ENCODE measurements around the gene SLC12A7. TPM values are rescaled to one million over a fixed set of nuclear protein-coding genes. Genes with fewer than 3 reads are reported as not detected.
"Not testable (repeated sequence)": the region's sequence is repeated elsewhere in the genome, so short reads cannot be mapped to it uniquely, and the experiment has no call there.

SLC12A7 gene
- total RNA-seq, 1 experiment from 2014 or later: 28.1 TPM

GRCh38 chr5:1128977-1129710, 17.3 kb upstream of the SLC12A7 start (continued):
- no peak for TF ChIP-seq PRRX2 (CRISPR knock-in tag; IDR thresholded peaks at IDR 0.05)
- TF ChIP-seq, protein P1, sequence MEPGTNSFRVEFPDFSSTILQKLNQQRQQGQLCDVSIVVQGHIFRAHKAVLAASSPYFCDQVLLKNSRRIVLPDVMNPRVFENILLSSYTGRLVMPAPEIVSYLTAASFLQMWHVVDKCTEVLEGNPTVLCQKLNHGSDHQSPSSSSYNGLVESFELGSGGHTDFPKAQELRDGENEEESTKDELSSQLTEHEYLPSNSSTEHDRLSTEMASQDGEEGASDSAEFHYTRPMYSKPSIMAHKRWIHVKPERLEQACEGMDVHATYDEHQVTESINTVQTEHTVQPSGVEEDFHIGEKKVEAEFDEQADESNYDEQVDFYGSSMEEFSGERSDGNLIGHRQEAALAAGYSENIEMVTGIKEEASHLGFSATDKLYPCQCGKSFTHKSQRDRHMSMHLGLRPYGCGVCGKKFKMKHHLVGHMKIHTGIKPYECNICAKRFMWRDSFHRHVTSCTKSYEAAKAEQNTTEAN (CRISPR knock-in tag; IDR thresholded peaks at IDR 0.05): no peak

DNA sequence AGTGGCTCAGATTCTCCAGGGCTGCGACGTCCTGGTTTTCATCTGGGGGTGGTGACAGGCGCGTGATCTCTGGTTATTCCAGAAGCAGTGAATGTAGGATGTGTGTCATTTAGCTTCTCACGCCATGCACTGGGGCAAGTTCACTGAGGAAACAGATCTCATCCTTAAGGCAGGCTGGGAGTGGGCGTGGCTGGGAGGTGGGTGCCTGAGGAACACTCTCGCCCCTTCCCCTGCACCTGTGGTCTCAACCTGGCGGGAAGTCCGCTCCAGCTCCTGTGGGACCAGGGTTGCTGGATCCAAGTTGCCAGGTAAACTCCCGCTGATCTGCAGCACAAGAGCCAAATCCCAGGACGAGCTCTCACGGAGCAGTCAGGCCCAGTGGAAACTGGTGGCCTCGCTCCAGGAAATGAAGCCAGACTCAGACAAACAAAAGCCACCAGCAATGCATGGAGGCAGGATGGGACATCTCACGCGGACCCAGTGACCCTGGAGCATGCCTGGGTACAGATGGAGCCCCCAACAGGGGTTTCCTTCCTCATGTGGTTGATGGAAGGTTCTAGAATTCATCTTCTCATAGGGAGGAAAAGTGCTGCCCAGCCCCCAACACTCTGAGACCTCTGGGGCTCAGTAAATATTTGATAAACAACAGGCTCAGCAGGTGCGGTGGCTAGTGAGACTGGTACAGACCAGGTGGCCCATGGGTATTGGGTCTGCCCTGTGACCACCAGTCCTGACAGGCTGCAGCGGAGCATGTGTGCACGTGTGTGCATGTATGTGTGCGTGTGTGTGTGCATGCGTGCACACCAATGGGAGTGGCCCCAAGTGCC, 16.3 kb upstream of the SLC12A7 start:
- Mint-ChIP-seq H3K4me3 (no peak overlapping the region), H3K36me3 (no peaks in the 10 kb centered on the region), H3K27ac (no peak overlapping the region), H3K27me3 (ENCODE audit: low read depth) (no peaks in the 10 kb centered on the region), H3K9me3 (peaks cover 4% of the 10 kb centered on the region), H3K4me1 (peaks cover 3% of the 10 kb centered on the region)
- CTCF ChIA-PET: no interaction called here
- DNase-seq (ENCODE audit: low spot score) (no peak), ATAC-seq (no peak)
- POLR2A ChIA-PET: no interaction called here
- no peak for TF ChIP-seq KAT7 (CRISPR knock-in tag; IDR thresholded peaks at IDR 0.05; ENCODE audit: borderline replicate concordance)
- no peak for TF ChIP-seq ESRRA (CRISPR knock-in tag; IDR thresholded peaks at IDR 0.05; ENCODE audit: borderline replicate concordance)
- no peak for TF ChIP-seq FOXJ3 (CRISPR knock-in tag; IDR thresholded peaks at IDR 0.05; ENCODE audit: borderline replicate concordance)
- no peak for TF ChIP-seq ZMAT4 (CRISPR knock-in tag; IDR thresholded peaks at IDR 0.05)
- no peak for TF ChIP-seq JAZF1 (CRISPR knock-in tag; IDR thresholded peaks at IDR 0.05)
- no peak for TF ChIP-seq PREB (CRISPR knock-in tag; IDR thresholded peaks at IDR 0.05; ENCODE audit: borderline replicate concordance)
- no peak for TF ChIP-seq HMGA2 (CRISPR knock-in tag; IDR thresholded peaks at IDR 0.05)
- no peak for TF ChIP-seq RORB (CRISPR knock-in tag; IDR thresholded peaks at IDR 0.05)
- TF ChIP-seq MXD4 (CRISPR knock-in tag; IDR thresholded peaks at IDR 0.05; ENCODE audit: borderline replicate concordance): no peak

DNA sequence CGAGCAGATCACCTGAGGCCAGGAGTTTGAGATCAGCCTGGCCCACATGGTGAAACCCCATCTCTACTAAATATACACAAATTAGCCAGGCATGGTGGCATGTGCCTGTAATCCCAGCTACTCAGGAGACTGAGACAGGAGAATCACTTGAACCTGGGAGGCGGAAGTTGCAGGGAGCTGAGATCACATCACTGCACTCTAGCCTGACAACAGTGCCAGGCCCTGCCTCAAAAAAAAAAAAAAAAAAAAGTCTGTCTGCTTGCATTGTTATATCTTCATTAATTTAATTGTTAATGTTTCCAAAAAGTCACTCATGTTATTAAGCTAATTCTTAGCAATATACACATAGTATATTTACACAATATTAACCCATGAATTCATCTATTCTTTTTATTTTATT, 13.8 kb upstream of the SLC12A7 start:
- DNase-seq (ENCODE audit: low spot score); POLR2A ChIA-PET; H3K27ac Mint-ChIP-seq; H3K4me3 Mint-ChIP-seq; H3K36me3 Mint-ChIP-seq; ATAC-seq; H3K27me3 Mint-ChIP-seq (ENCODE audit: low read depth); H3K4me1 Mint-ChIP-seq; H3K9me3 Mint-ChIP-seq: not testable (repeated sequence)
- CTCF ChIA-PET: interaction anchor here (1.3 kb wide), 1 partner anchor 42 kb away, joined by 3 read pairs; no protein-coding TSS in a partner anchor

GRCh38 chr5:1125030-1125357, 13.1 kb upstream of the SLC12A7 start:
- POLR2A ChIA-PET: no interaction called here
- Mint-ChIP-seq H3K27me3 (ENCODE audit: low read depth) (no peaks in the 10 kb centered on the region), H3K9me3 (peaks cover 4% of the 10 kb centered on the region), H3K4me3 (no peak overlapping the region), H3K36me3 (no peaks in the 10 kb centered on the region), H3K27ac (no peak overlapping the region), H3K4me1 (no peaks in the 10 kb centered on the region)
- CTCF ChIA-PET: interaction anchor here (0.8 to 1.3 kb wide), 2 partner anchors 13 to 43 kb away, joined by 3 read pairs; no protein-coding TSS in a partner anchor
- no peak for ATAC-seq
- no peak for DNase-seq (ENCODE audit: low spot score)
- TF ChIP-seq FOXP1 (CRISPR knock-in tag; IDR thresholded peaks at IDR 0.05; ENCODE audit: borderline replicate concordance) (no peak), FOXJ3 (CRISPR knock-in tag; IDR thresholded peaks at IDR 0.05; ENCODE audit: borderline replicate concordance) (no peak), FOXP4 (CRISPR knock-in tag; IDR thresholded peaks at IDR 0.05) (no peak), CTCF (IDR thresholded peaks at IDR 0.05) (no peak), USF1 (CRISPR knock-in tag; IDR thresholded peaks at IDR 0.05) (no peak), PRRX2 (CRISPR knock-in tag; IDR thresholded peaks at IDR 0.05) (no peak), SMAD4 (CRISPR knock-in tag; IDR thresholded peaks at IDR 0.05) (no peak)
- TF ChIP-seq, protein P2, sequence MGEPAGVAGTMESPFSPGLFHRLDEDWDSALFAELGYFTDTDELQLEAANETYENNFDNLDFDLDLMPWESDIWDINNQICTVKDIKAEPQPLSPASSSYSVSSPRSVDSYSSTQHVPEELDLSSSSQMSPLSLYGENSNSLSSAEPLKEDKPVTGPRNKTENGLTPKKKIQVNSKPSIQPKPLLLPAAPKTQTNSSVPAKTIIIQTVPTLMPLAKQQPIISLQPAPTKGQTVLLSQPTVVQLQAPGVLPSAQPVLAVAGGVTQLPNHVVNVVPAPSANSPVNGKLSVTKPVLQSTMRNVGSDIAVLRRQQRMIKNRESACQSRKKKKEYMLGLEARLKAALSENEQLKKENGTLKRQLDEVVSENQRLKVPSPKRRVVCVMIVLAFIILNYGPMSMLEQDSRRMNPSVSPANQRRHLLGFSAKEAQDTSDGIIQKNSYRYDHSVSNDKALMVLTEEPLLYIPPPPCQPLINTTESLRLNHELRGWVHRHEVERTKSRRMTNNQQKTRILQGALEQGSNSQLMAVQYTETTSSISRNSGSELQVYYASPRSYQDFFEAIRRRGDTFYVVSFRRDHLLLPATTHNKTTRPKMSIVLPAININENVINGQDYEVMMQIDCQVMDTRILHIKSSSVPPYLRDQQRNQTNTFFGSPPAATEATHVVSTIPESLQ (CRISPR knock-in tag; IDR thresholded peaks at IDR 0.05): no peak
- TF ChIP-seq, protein P3, sequence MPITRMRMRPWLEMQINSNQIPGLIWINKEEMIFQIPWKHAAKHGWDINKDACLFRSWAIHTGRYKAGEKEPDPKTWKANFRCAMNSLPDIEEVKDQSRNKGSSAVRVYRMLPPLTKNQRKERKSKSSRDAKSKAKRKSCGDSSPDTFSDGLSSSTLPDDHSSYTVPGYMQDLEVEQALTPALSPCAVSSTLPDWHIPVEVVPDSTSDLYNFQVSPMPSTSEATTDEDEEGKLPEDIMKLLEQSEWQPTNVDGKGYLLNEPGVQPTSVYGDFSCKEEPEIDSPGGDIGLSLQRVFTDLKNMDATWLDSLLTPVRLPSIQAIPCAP (CRISPR knock-in tag; IDR thresholded peaks at IDR 0.05): no peak
